Heart right ventricle (tissue), 16 donors: Measurements from ENCODE around the gene SAA4. TPM values are rescaled to one million over a fixed set of nuclear protein-coding genes. Genes with fewer than 3 reads are reported as not detected.
"Not testable (repeated sequence)": the region's sequence is repeated elsewhere in the genome, so short reads cannot be mapped to it uniquely, and the experiment has no call there.

Experiments used
- ATAC-seq, 8 donors: fragments of 200-7000 bp; cut with Tn5 transposase; one replicate each; pipeline ENCODE4 v1.9.1; 2020; ENCODE audit warnings: mild to moderate bottlenecking in 8 of 8, moderate library complexity in 8 of 8, moderate number of reproducible peaks in 1 of 8
- DNase-seq, 2 donors: peaks; one replicate each; pipeline ENCODE4 v3.0.0-alpha.2; 2020
- H3K27ac ChIP-seq, 10 donors: fragments of 200-600 bp; sonication (generic) in 2 of 10; one replicate each; pipeline versions ENCODE4 v1.5.0 to v1.8.0; 2020 to 2022; ENCODE audit warnings: mild to moderate bottlenecking in 3 of 10
- H3K27me3 ChIP-seq, 7 donors: fragments of 200-600 bp; one replicate each; pipeline ENCODE4 v1.8.0; 2021 to 2022; ENCODE audit warnings: mild to moderate bottlenecking in 2 of 7
- H3K36me3 ChIP-seq, 9 donors: fragments of 200-600 bp; sonication (generic) in 1 of 9; one replicate each; pipeline versions ENCODE4 v1.5.0 to v1.8.0; 2020 to 2022; ENCODE audit warnings: mild to moderate bottlenecking in 2 of 9
- H3K4me1 ChIP-seq, 9 donors: fragments of 200-600 bp; sonication (generic) in 1 of 9; one replicate each; pipeline versions ENCODE4 v1.5.0 to v1.8.0; 2020 to 2022; ENCODE audit warnings: mild to moderate bottlenecking in 4 of 9
- H3K4me3 ChIP-seq, 10 donors: fragments of 200-600 bp; sonication (generic) in 2 of 10; one replicate each; pipeline versions ENCODE4 v1.5.0 to v1.8.0; 2020 to 2022; ENCODE audit warnings: mild to moderate bottlenecking in 7 of 10, moderate library complexity in 2 of 10
- H3K9me3 ChIP-seq, 11 donors: fragments of 200-600 bp in 10 of 11; sonication (generic) in 2 of 11; one replicate each; pipeline versions ENCODE4 v1.5.0 to v1.8.0; 2013 to 2022; ENCODE audit warnings: mild to moderate bottlenecking in 2 of 11, control low read depth in 1 of 11, moderate library complexity in 1 of 11
- CTCF ChIP-seq, 9 donors: fragments of 200-600 bp; sonication (generic) in 2 of 9; IDR thresholded peaks; one replicate each; pipeline versions ENCODE4 v1.5.0 to v1.8.0; 2021 to 2022; ENCODE audit warnings: antibody characterized with exemption in 9 of 9, mild to moderate bottlenecking in 5 of 9, moderate library complexity in 1 of 9
- WGBS, 2 donors: extraction: QIAGEN DNeasy Blood & Tissue Kit; methylation state at CpG; one replicate each; pipeline ENCODE4 v1.1.7; 2013; ENCODE audit warnings: inconsistent platforms in 1 of 2; 5-methylcytosine and 5-hydroxymethylcytosine counted together
- intact Hi-C, 10 donors: fragments of 100-400 bp; cut with DNase I; formaldehyde crosslinking; loops; one replicate each; pipeline versions ENCODE4 v1.11.1 to v1.14.2; 2022
- polyA plus RNA-seq, 2 donors: library from polyadenylated mRNA; stranded (reverse); fragments of 200-250 nt; gene quantifications; one replicate each; pipeline ENCODE4 v1.2.3, GENCODE V29; 2013
- total RNA-seq, 10 donors: library from RNA; stranded (reverse); fragmentation: NEBNext Ultra II Directional in 3 of 10; extraction: Animal tissue kit (Norgen Biotek cat#: 25700) in 3 of 10; gene quantifications; one replicate each; pipeline versions ENCODE4 v1.2.1 to v1.2.4, GENCODE V29; 2021 to 2023
- donor health status: Arrhythmogenic right ventricular cardiomyopathy.
- donor health status: ischemic (EF 13 %, LVEDD 7.1; RV severe dilation, severe dysfunction).
- donor health status: healthy with polysubstance abuse.
- donor health status: DM: no; HTN: yes; CAD: no.
- donor health status: DM: no; HTN: no; CAD: no.
- donor health status: ischemic (EF 25% LVEDD 6.9; RV normal size, moderate dysfunction).
- donor health status: ischemic (EF 25% LVEDD 5.7; RV mildly dilated, moderate dysfunction).
- donor health status: healthy.
- donor health status: DM: yes; HTN: yes; CAD: no.
- donor health status: Ischemic cardiomyopathy.
- donor health status: ischemic (EF 35%, LVEDD 5.7; RV mildly dilated, moderate dysfunction).
- donor health status: nonischemic (EF 11% LVEDD 7.7; RV severe dilation, severe dysfunction).
- donor health status: DM: yes; HTN: yes; CAD: no.
- donor health status: PGD.
- donor health status: ischemic (EF 29% LVEDD 5.4; RV normal size, mild dysfunction).
- donor health status: nonischemic (EF 23%, LVEDD 6.1; RV moderate dilation, normal function).

SAA4 gene
- total and polyA plus RNA-seq, 12 donors: not detected

DNA sequence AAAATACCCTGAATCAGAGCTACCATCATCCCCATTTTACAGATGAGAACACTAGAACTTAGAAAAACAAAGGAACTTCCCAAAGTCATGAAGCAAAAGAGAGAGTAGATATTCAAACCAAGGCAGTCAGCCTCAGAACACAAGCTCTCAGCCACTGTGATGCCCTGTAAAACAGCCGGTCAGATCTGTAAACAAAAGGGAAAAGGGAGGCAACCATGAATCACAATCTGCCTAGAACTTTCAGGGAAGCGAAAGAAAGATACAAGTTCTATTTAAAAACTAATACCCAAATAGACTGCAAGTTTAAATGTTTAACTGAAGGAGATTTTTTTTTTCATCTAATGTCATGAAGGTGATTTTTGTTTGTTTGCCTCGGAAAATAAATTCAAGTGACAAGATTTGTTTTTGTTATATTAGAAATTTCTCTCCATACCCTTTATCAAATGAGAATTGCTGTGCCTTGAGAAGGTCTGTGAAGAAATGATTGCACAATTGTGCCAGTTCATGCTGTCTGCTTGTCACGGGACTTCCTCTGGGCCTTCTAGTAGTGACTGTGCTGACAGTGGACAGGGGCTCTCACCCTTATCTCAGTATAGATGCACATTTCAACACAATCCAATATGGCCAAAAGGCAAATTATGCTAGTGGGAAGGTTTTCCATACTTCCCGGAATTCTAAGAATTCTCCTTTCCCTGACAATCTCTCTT, 41.1 kb upstream of the SAA4 start:
- peaks cover 0 to 12% (median 0%) of the 10 kb centered on the region in 9 donors for H3K4me1 ChIP-seq
- peak overlapping the region in 1 of 10 donors; percentile 56 for H3K27ac ChIP-seq
- ATAC-seq: peak in 3 of 8 donors; percentile 58 to 70 (median 58)
- DNase-seq: no peak
- no peak overlapping the region for H3K4me3 ChIP-seq
- no peaks in the 10 kb centered on the region for H3K27me3 ChIP-seq
- peaks cover 0 to 57% (median 8%) of the 10 kb centered on the region in 9 donors for H3K36me3 ChIP-seq
- no peak for TF ChIP-seq CTCF (IDR thresholded peaks at IDR 0.05)
- 85 to 87% methylated on average over 5 of the region's 5 CpGs for WGBS, 2 donors
- intact Hi-C loops: no loop called here
- no peaks in the 10 kb centered on the region for H3K9me3 ChIP-seq

GRCh38 chr11:18271206-18271605, 34.6 kb upstream of the SAA4 start:
- no peak for TF ChIP-seq CTCF (IDR thresholded peaks at IDR 0.05)
- Histone ChIP-seq H3K9me3 (no peaks in the 10 kb centered on the region), H3K4me1 (no peaks in the 10 kb centered on the region), H3K36me3 (peaks cover 0 to 3% (median 0%) of the 10 kb centered on the region in 9 donors), H3K27ac (no peak overlapping the region), H3K27me3 (no peaks in the 10 kb centered on the region), H3K4me3 (no peak overlapping the region)
- ATAC-seq: no peak
- intact Hi-C loops: no loop called here
- WGBS, 2 donors: 70 to 82% methylated on average over 4 of the region's 4 CpGs
- no peak for DNase-seq

DNA sequence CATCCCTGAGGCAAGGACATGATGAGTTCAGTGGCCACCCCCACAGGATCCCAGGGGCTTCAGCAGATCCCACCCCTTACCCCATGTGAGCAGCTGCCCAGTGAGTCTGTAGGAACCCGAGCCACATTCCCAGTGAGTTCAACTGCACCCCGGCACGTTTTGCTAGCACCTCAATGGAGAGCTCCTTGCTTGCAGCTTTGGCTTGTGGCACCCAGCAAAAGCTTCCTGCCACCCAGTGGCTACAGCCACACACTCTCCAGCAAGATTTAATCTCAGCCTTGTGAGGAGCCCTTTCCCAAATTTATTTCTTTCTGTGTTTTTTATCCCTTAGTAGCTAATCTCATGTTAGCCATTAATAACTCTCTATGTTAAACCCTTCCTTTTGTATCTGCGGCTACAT, 33.5 kb upstream of the SAA4 start:
- Histone ChIP-seq H3K4me1 (peaks cover 0 to 6% (median 0%) of the 10 kb centered on the region in 9 donors), H3K27ac (no peak overlapping the region), H3K9me3 (no peaks in the 10 kb centered on the region), H3K4me3 (no peak overlapping the region), H3K36me3 (no peaks in the 10 kb centered on the region), H3K27me3 (no peaks in the 10 kb centered on the region)
- no peak for TF ChIP-seq CTCF (IDR thresholded peaks at IDR 0.05)
- DNase-seq: no peak
- intact Hi-C loops: no loop called here
- ATAC-seq: no peak
- 71% methylated on average over 4 of the region's 4 CpGs for WGBS, 2 donors

- H3K4me1 ChIP-seq, DNase-seq, intact Hi-C loops, H3K27me3 ChIP-seq, H3K27ac ChIP-seq, ATAC-seq, H3K4me3 ChIP-seq, H3K36me3 ChIP-seq, H3K9me3 ChIP-seq: not testable (repeated sequence)
- WGBS, 2 donors: 71% methylated on average over 2 of the region's 5 CpGs; no CpG with 5 or more reads in 1 of the 2 donors
Observed at GRCh38 chr11:18269252-18269651, 32.6 kb upstream of the SAA4 start.

- not testable (repeated sequence) for DNase-seq, ATAC-seq
Observed at GRCh38 chr11:18267335-18268133, 30.9 kb upstream of the SAA4 start.

More at GRCh38 chr11:18267335-18268133, 30.9 kb upstream of the SAA4 start:
- H3K4me1 ChIP-seq, H3K4me3 ChIP-seq, H3K9me3 ChIP-seq, H3K27me3 ChIP-seq, H3K36me3 ChIP-seq, intact Hi-C loops, H3K27ac ChIP-seq: not testable (repeated sequence)
- 77 to 89% methylated on average over 2 to 6 of the region's 10 CpGs for WGBS, 2 donors
